NB4 (cell line): ENCODE results near the gene HBA1.

Experiments
- CTCF ChIP-seq: IDR thresholded peaks from one replicate; pipeline ENCODE4 v1.5.1; 2012; ENCODE audit warnings: low read depth, low read length
- POLR2A ChIP-seq: IDR thresholded peaks from 2 replicates; pipeline ENCODE4 v1.6.1; 2011; ENCODE audit warnings: mild to moderate bottlenecking; ENCODE audit not compliant: insufficient read length; ENCODE audit errors: extremely low read depth

GRCh38 chr16:170788-171187 is 5.7 kb upstream of the HBA1 start:
- TF ChIP-seq CTCF = no peak
- TF ChIP-seq POLR2A = no peak
